AG08395 (cell line): ENCODE measurements around the gene C13orf42.

Source experiments
- DNase-seq: peaks from one replicate; pipeline ENCODE4 v3.0.0; 2012; ENCODE audit warnings: mixed read lengths, low spot score

C13orf42 gene

DNA sequence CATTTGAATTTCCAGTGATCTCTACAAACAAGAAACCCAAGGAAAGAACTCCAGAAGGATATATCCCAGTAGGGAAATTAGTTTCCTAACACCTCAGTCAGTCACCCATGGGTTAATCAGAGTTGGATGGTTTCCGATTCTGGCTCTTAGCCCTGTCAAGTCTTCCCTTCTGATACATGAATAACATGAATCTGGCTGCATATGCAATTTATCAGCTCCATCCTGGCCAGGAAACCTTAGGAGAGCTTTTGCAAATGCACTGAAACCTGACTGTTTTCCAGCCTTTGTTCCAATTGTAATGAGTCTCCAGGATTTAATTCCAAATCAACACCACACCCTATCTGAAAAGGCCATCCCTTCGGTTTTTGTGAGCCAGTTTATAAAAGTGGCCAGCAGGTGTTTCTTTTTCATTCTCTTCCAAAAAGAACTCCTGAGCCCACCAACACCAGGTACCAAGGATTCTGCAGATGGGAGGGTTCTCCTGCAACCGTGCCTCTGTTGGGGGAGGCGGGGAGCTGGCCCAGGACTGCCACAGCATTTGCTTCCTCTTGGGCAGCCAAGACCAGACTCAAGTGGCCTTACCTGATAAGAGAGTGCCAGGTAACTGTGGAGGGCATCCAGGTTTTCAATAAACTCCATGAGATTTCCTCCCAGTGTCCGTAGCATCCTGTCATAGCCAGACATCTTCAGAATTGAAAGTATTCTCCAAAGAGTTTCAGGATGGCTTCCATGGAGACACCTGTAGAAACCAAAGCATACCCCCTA lies 77.5 kb downstream of the C13orf42 start:
- DNase-seq: no peak

GRCh38 chr13:51032831-51033230 lies 78.2 kb downstream of the C13orf42 start:
- no peak for DNase-seq
